Esophagus muscularis mucosa (tissue), 4 donors: ENCODE measurements around the gene PSMD12.

Experiments
- EP300 ChIP-seq: sonication (generic); formaldehyde crosslinking; IDR thresholded peaks from one replicate; pipeline ENCODE4 v1.6.1; 2017; ENCODE audit warnings: antibody characterized with exemption
- POLR2A ChIP-seq: fragments of 450-650 bp; IDR thresholded peaks from one replicate; pipeline ENCODE4 v1.6.1; 2017; ENCODE audit warnings: antibody characterized with exemption, moderate library complexity, mild to moderate bottlenecking, low read depth
- POLR2AphosphoS5 ChIP-seq, 2 donors: sonication (generic); formaldehyde crosslinking; IDR thresholded peaks; one replicate each; pipeline ENCODE4 v1.6.1; 2017; ENCODE audit warnings: antibody characterized with exemption in 2 of 2
- TF ChIP-seq, protein P1 (sequence below), 3 experiments: fragments of 200-600 bp in 2 of 3; fragments of 450-650 bp in 1 of 3; sonication (generic) in 2 of 3; IDR thresholded peaks; one replicate each; pipeline ENCODE4 v1.5.1; 2017 to 2019; ENCODE audit warnings: antibody characterized with exemption in 3 of 3, mild to moderate bottlenecking in 2 of 3, moderate library complexity in 1 of 3

DNA sequence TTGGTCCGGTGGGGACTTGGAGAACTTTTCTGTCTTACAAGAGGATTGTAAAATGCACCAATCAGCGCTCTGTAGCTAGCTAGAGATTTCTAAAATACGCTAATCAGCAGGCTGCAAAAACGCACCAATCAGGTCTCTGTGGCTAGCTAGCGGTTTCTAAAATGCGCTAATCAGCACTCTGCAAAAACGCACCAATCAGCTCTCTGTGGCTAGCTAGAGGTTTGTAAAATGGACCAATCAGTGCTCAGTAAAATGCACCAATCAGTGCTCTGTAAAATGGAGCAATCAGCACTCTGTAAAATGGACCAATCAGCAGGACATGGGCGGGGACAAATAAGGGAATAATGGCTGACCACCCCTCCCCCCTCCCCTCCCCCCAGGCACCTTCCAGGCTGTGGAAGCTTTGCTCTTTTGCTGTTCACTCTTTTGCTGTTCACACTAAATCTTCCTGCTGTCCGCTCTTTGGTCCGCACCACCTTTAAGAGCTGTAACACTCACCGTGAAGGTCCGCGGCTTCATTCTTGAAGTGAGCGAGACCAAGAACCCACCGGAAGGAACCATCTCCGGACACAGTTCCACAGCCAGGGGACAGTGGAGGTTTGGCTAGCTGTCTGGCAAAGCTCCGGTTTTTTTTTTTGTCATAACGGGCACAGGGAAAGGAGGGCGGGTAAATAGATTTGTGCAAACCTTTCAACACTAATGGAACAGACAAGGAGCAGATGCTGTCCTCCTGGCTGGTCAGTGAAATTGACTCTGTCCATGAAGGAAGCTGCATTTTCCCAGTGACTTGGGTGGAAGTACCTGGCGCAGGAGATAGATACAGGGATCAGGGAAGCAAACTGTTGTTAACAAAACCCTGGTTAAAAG is 19.0 kb upstream of the PSMD12 start:
- TF ChIP-seq, protein P1, sequence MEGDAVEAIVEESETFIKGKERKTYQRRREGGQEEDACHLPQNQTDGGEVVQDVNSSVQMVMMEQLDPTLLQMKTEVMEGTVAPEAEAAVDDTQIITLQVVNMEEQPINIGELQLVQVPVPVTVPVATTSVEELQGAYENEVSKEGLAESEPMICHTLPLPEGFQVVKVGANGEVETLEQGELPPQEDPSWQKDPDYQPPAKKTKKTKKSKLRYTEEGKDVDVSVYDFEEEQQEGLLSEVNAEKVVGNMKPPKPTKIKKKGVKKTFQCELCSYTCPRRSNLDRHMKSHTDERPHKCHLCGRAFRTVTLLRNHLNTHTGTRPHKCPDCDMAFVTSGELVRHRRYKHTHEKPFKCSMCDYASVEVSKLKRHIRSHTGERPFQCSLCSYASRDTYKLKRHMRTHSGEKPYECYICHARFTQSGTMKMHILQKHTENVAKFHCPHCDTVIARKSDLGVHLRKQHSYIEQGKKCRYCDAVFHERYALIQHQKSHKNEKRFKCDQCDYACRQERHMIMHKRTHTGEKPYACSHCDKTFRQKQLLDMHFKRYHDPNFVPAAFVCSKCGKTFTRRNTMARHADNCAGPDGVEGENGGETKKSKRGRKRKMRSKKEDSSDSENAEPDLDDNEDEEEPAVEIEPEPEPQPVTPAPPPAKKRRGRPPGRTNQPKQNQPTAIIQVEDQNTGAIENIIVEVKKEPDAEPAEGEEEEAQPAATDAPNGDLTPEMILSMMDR (IDR thresholded peaks at IDR 0.05): no peak
- TF ChIP-seq POLR2A (no peak), POLR2AphosphoS5 (IDR thresholded peaks at IDR 0.05) (no peak), EP300 (no peak)
